Lower leg skin (tissue), 3 donors: Measurements from ENCODE around the gene PLCH2.

Source experiments
- CTCF ChIP-seq, 3 donors: fragments of 450-650 bp; IDR thresholded peaks; one replicate each; pipeline ENCODE4 v1.5.1; 2016; ENCODE audit warnings: antibody characterized with exemption in 3 of 3, mild to moderate bottlenecking in 3 of 3, moderate library complexity in 2 of 3
- POLR2A ChIP-seq, 2 donors: fragments of 450-650 bp; IDR thresholded peaks; one replicate each; pipeline ENCODE4 v1.6.1; 2016 to 2017; ENCODE audit warnings: antibody characterized with exemption in 2 of 2, mild to moderate bottlenecking in 1 of 2, moderate library complexity in 1 of 2

GRCh38 chr1:2466958-2467554 is 9.0 kb upstream of the PLCH2 start:
- TF ChIP-seq CTCF (IDR thresholded peaks at IDR 0.05) = no peak
- TF ChIP-seq POLR2A (IDR thresholded peaks at IDR 0.05) = no peak
